Vagina (tissue), 2 donors: Measurements from ENCODE around the gene IFT88. TPM values are rescaled to one million over a fixed set of nuclear protein-coding genes. Genes with fewer than 3 reads are reported as not detected.

Experiments
- DNase-seq, 2 donors: peaks; one replicate each; pipeline ENCODE4 v3.0.0-alpha.2; 2017; ENCODE audit errors: extremely low spot score in 2 of 2
- H3K27ac ChIP-seq: fragments of 200-600 bp; sonication (generic); one replicate; pipeline ENCODE4 v1.5.1; 2019
- H3K27me3 ChIP-seq: fragments of 200-600 bp; sonication (generic); one replicate; pipeline ENCODE4 v1.5.1; 2019
- H3K36me3 ChIP-seq, 2 donors: fragments of 200-600 bp; sonication (generic); one replicate each; pipeline ENCODE4 v1.5.1; 2017 to 2019
- H3K4me1 ChIP-seq: fragments of 200-600 bp; sonication (generic); one replicate; pipeline ENCODE4 v1.5.1; 2019
- H3K4me3 ChIP-seq, 2 donors: fragments of 200-600 bp; sonication (generic); 1 replicate in 1 of 2; 2 replicates in 1 of 2; pipeline ENCODE4 v1.5.1; 2016 to 2019
- H3K9me3 ChIP-seq: fragments of 200-600 bp; sonication (generic); one replicate; pipeline ENCODE4 v1.5.1; 2019
- POLR2A ChIP-seq, 2 donors: fragments of 450-650 bp; IDR thresholded peaks; one replicate each; pipeline ENCODE4 v1.6.1; 2017; ENCODE audit warnings: antibody characterized with exemption in 2 of 2, mild to moderate bottlenecking in 2 of 2, moderate library complexity in 2 of 2
- POLR2AphosphoS5 ChIP-seq, 2 donors: sonication (generic); formaldehyde crosslinking; IDR thresholded peaks; one replicate each; pipeline ENCODE4 v1.9.0; 2017; ENCODE audit warnings: antibody characterized with exemption in 2 of 2, mild to moderate bottlenecking in 2 of 2, low read depth in 1 of 2; ENCODE audit not compliant: insufficient read depth in 1 of 2
- intact Hi-C: fragments of 100-400 bp; cut with DNase I; formaldehyde crosslinking; loops from one replicate; pipeline ENCODE4 v1.15.1; 2023
- total RNA-seq: library from RNA; depleted of rRNA; stranded (reverse); fragments of >200 nt; gene quantifications from one replicate; pipeline ENCODE4 v1.2.3, GENCODE V29; 2016
- TF ChIP-seq, protein P1 (sequence below), 3 experiments: fragments of 450-650 bp in 2 of 3; fragments of 200-600 bp in 1 of 3; sonication (generic) in 1 of 3; IDR thresholded peaks; one replicate each; pipeline ENCODE4 v1.5.1; 2017 to 2019; ENCODE audit warnings: antibody characterized with exemption in 3 of 3, mild to moderate bottlenecking in 2 of 3, moderate library complexity in 2 of 3

IFT88 gene
- total RNA-seq, 1 donor from 2014 or later, result 6.9 TPM

DNA sequence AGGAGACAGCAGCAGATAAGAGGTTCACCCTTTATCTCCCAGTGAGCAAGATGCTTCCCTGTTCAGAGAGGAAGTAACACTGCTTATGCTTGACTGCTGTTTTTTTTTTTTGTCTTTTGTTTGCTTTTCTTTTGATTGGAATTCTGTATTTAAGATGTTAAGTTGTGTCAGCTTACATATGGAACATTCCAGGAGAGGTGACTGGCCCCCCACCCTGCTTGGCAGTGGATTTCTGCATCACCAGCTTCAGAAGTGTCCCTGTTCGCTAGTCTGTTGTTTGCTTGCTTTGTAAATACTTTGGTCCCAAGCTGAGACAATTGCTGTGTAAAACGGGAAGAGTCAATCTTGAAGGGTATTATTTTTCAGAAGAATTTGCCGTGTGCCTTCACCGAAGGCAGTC lies 43.0 kb downstream of the IFT88 start:
- Histone ChIP-seq H3K4me3 (no peak overlapping the region), H3K4me1 (no peaks in the 10 kb centered on the region), H3K9me3 (no peaks in the 10 kb centered on the region), H3K27me3 (no peaks in the 10 kb centered on the region), H3K27ac (no peak overlapping the region), H3K36me3 (peaks cover 0 to 18% of the 10 kb centered on the region in 2 donors)
- no peak for DNase-seq
- intact Hi-C loops, result no loop called here
- TF ChIP-seq, protein P1, sequence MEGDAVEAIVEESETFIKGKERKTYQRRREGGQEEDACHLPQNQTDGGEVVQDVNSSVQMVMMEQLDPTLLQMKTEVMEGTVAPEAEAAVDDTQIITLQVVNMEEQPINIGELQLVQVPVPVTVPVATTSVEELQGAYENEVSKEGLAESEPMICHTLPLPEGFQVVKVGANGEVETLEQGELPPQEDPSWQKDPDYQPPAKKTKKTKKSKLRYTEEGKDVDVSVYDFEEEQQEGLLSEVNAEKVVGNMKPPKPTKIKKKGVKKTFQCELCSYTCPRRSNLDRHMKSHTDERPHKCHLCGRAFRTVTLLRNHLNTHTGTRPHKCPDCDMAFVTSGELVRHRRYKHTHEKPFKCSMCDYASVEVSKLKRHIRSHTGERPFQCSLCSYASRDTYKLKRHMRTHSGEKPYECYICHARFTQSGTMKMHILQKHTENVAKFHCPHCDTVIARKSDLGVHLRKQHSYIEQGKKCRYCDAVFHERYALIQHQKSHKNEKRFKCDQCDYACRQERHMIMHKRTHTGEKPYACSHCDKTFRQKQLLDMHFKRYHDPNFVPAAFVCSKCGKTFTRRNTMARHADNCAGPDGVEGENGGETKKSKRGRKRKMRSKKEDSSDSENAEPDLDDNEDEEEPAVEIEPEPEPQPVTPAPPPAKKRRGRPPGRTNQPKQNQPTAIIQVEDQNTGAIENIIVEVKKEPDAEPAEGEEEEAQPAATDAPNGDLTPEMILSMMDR (IDR thresholded peaks at IDR 0.05), result no peak
- TF ChIP-seq POLR2AphosphoS5 (IDR thresholded peaks at IDR 0.05; ENCODE audit: insufficient read depth in 1 of 2, low read depth in 1 of 2) (no peak), POLR2A (IDR thresholded peaks at IDR 0.05) (no peak)

DNA sequence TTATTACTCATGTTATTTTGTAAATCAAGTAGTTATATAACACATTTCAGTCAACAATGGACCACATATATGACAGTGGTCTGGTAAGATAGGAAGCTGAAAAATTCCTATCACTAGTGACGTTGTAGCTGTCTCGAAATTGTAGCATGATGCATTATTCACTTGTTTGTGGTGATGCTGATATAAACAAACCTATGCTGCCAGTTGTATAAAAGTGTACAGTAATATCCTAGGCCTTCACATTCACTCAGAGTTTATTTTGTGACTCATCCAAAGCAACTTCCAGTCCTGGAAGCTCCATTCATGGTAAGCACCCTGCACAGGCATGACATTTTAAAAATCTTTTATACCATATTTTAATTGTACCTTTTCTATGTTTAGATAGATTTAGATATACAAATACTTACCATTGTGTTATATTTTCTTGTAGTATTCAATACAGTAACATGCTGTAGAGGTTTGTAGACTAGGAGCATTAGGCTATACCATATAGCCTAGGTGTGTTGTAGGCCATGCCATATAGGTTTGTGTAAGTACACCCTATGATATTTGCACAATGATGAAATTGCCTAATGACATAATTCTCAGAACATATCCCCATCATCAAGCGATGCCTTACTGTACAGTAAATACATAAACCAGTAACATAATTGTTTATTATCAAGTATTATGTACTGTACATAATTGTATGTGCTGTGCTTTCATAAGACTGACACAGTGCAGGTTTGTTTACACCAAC lies 49.3 kb downstream of the IFT88 start:
- peaks cover 0 to 13% of the 10 kb centered on the region in 2 donors for H3K36me3 ChIP-seq
- H3K27me3 ChIP-seq, result no peaks in the 10 kb centered on the region
- H3K4me3 ChIP-seq, result no peak overlapping the region
- no peaks in the 10 kb centered on the region for H3K4me1 ChIP-seq
- DNase-seq, result no peak
- intact Hi-C loops, result no loop called here
- H3K27ac ChIP-seq, result no peak overlapping the region
- no peaks in the 10 kb centered on the region for H3K9me3 ChIP-seq
- TF ChIP-seq POLR2A (IDR thresholded peaks at IDR 0.05) (no peak), POLR2AphosphoS5 (IDR thresholded peaks at IDR 0.05; ENCODE audit: insufficient read depth in 1 of 2, low read depth in 1 of 2) (no peak)
- TF ChIP-seq, protein P1 (IDR thresholded peaks at IDR 0.05), result no peak

DNA sequence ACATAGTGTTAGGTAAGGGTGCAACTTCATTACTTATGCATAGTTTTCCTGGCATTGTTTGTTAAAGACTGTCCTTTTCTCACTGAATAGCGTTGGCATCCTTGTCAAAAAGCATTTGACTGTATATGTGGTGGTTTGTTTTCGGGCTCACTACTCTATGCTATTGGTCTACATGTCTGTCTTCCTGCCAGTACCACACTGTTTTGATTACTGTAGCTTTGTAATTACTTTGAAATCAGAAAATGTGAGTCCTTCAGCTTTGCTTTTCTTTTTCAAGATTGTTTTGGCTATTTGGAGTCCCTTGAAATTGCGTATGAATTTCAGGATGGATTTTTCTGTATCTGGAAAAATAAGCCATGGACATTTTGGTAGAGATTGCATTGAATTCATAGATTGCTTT lies 56.0 kb downstream of the IFT88 start:
- H3K36me3 ChIP-seq, result peaks cover 0 to 22% of the 10 kb centered on the region in 2 donors

DNA sequence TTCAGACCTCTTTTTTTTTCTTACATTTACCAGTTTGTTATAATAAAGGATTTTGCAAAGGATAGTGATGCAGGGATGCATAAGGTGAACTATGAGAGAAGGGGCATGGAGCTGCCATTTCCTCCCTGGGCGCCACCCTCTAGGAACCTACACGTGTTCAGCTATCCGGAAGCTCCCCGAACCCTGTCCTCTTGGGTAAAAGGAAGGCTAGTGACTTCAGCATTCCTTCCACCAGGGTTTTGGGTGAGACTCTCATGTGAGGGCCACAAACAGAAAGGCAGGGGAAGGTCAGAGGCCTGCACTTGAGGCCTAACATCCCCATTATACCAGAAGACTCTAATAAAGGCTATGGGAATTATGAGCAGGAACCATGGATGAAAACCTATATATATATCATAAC lies 57.3 kb downstream of the IFT88 start:
- TF ChIP-seq POLR2AphosphoS5 (IDR thresholded peaks at IDR 0.05; ENCODE audit: insufficient read depth in 1 of 2, low read depth in 1 of 2), result no peak
- TF ChIP-seq POLR2A (IDR thresholded peaks at IDR 0.05), result no peak
- TF ChIP-seq, protein P1 (IDR thresholded peaks at IDR 0.05), result no peak
- Histone ChIP-seq H3K4me3 (no peak overlapping the region), H3K27me3 (no peaks in the 10 kb centered on the region), H3K36me3 (peaks cover 0 to 22% of the 10 kb centered on the region in 2 donors), H3K9me3 (no peaks in the 10 kb centered on the region), H3K4me1 (no peaks in the 10 kb centered on the region), H3K27ac (no peak overlapping the region)
- no peak for DNase-seq
- intact Hi-C loops, result no loop called here

More for the DNA sequence above, 56.0 kb downstream of the IFT88 start:
- no peaks in the 10 kb centered on the region for H3K4me1 ChIP-seq
- H3K9me3 ChIP-seq, result no peaks in the 10 kb centered on the region
- intact Hi-C loops, result no loop called here
- H3K4me3 ChIP-seq, result no peak overlapping the region
- TF ChIP-seq, protein P1 (IDR thresholded peaks at IDR 0.05), result no peak
- TF ChIP-seq POLR2AphosphoS5 (IDR thresholded peaks at IDR 0.05; ENCODE audit: insufficient read depth in 1 of 2, low read depth in 1 of 2), result no peak
- no peak for TF ChIP-seq POLR2A (IDR thresholded peaks at IDR 0.05)
- no peaks in the 10 kb centered on the region for H3K27me3 ChIP-seq
- DNase-seq, result no peak
- H3K27ac ChIP-seq, result no peak overlapping the region

DNA sequence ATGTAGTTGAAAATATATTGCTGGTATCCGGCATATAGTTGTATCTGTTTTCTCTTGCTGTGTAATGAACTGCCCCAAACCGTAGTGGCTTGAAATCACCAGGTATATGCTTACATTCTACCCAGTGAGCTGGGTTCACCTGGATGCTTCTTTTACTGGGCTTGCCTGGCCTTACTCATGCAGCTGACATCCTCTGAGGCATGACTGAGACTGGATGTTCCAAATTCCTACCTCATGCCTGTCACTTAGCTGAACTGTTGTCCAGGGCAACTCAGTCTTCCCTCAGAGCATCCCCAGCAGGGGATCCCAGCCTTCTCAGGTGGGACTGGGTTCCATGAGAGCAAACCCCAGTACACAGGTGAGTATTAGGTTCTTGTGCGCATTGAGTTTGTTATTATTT lies 66.8 kb downstream of the IFT88 start:
- no peaks in the 10 kb centered on the region for H3K9me3 ChIP-seq
- DNase-seq, result no peak
- no peak overlapping the region for H3K27ac ChIP-seq
- intact Hi-C loops, result no loop called here
- H3K4me3 ChIP-seq, result no peak overlapping the region
- H3K36me3 ChIP-seq, result peaks cover 0 to 7% of the 10 kb centered on the region in 2 donors
- no peaks in the 10 kb centered on the region for H3K4me1 ChIP-seq
- no peaks in the 10 kb centered on the region for H3K27me3 ChIP-seq
- TF ChIP-seq POLR2AphosphoS5 (IDR thresholded peaks at IDR 0.05; ENCODE audit: insufficient read depth in 1 of 2, low read depth in 1 of 2) (no peak), POLR2A (IDR thresholded peaks at IDR 0.05) (no peak)
- TF ChIP-seq, protein P1 (IDR thresholded peaks at IDR 0.05), result no peak
